ENCODE data around the gene PAK5.

- TF ChIP-seq, protein P1, sequence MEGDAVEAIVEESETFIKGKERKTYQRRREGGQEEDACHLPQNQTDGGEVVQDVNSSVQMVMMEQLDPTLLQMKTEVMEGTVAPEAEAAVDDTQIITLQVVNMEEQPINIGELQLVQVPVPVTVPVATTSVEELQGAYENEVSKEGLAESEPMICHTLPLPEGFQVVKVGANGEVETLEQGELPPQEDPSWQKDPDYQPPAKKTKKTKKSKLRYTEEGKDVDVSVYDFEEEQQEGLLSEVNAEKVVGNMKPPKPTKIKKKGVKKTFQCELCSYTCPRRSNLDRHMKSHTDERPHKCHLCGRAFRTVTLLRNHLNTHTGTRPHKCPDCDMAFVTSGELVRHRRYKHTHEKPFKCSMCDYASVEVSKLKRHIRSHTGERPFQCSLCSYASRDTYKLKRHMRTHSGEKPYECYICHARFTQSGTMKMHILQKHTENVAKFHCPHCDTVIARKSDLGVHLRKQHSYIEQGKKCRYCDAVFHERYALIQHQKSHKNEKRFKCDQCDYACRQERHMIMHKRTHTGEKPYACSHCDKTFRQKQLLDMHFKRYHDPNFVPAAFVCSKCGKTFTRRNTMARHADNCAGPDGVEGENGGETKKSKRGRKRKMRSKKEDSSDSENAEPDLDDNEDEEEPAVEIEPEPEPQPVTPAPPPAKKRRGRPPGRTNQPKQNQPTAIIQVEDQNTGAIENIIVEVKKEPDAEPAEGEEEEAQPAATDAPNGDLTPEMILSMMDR (IDR thresholded peaks at IDR 0.05): no peak
- no peak for TF ChIP-seq POLR2A (IDR thresholded peaks at IDR 0.05)
These were observed 241.3 kb downstream of the PAK5 start for GRCh38 chr20:9597547-9597946.
